ENCODE data around the gene ZC3H18. TPM values are rescaled to one million over a fixed set of nuclear protein-coding genes. Genes with fewer than 3 reads are reported as not detected.

Gene ZC3H18
- total and polyA plus RNA-seq, 10 of the 15 experiments (the other 5 are each of a cell fraction or from before 2014, with no cell fraction given) = 1.0 to 58.3 (median 22.4) TPM

DNA sequence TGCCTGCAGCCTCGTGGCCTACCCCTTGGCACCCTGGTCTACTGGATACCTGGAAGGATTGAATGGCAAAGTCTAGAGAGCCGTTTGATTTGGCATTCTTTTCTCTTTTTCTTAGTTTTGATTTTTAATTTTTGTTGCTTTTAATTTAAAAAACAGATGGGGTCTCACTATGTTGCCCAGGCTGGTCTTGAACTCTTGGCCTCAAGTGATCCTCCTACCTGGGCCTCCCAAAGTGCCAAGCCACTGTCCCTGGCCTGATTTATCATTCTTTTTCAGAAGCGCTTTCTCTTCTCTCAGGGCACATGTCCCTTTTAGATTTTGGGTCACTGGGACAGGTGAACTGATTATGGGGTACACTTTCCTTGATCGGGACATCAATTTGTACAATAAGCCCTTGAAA, 10.8 kb downstream of the ZC3H18 start:
- CTCF ChIA-PET = no interaction called here
- FAIRE-seq = no peak

More for the DNA sequence above, 10.8 kb downstream of the ZC3H18 start:
- intact Hi-C loops (cut with micrococcal nuclease; ENCODE audit: unreplicated experiment) = no loop called here
- no peaks in the 10 kb centered on the region for H3K9me3 ChIP-seq (replicated peaks; ENCODE audit: control insufficient read depth, insufficient read depth, low read length)
- SMC1A ChIA-PET (ENCODE audit: uncharacterized antibody, unreplicated experiment) = no interaction called here
- no peaks in the 10 kb centered on the region for H3K27me3 ChIP-seq (replicated peaks in 1 of 2; ENCODE audit: control insufficient read depth in 2 of 2, insufficient read depth in 2 of 2, low read length in 1 of 2)
- TF ChIP-seq BACH1 (IDR thresholded peaks at IDR 0.05; ENCODE audit: borderline replicate concordance) = no peak
- no peak for TF ChIP-seq YBX1 (IDR thresholded peaks at IDR 0.05)
- no peak for TF ChIP-seq PAX8 (IDR thresholded peaks at IDR 0.05)
- no peak for TF ChIP-seq NR2C1 (IDR thresholded peaks at IDR 0.05)
- no peak for TF ChIP-seq ZNF622 (IDR thresholded peaks at IDR 0.05)
- TF ChIP-seq, protein P1, sequence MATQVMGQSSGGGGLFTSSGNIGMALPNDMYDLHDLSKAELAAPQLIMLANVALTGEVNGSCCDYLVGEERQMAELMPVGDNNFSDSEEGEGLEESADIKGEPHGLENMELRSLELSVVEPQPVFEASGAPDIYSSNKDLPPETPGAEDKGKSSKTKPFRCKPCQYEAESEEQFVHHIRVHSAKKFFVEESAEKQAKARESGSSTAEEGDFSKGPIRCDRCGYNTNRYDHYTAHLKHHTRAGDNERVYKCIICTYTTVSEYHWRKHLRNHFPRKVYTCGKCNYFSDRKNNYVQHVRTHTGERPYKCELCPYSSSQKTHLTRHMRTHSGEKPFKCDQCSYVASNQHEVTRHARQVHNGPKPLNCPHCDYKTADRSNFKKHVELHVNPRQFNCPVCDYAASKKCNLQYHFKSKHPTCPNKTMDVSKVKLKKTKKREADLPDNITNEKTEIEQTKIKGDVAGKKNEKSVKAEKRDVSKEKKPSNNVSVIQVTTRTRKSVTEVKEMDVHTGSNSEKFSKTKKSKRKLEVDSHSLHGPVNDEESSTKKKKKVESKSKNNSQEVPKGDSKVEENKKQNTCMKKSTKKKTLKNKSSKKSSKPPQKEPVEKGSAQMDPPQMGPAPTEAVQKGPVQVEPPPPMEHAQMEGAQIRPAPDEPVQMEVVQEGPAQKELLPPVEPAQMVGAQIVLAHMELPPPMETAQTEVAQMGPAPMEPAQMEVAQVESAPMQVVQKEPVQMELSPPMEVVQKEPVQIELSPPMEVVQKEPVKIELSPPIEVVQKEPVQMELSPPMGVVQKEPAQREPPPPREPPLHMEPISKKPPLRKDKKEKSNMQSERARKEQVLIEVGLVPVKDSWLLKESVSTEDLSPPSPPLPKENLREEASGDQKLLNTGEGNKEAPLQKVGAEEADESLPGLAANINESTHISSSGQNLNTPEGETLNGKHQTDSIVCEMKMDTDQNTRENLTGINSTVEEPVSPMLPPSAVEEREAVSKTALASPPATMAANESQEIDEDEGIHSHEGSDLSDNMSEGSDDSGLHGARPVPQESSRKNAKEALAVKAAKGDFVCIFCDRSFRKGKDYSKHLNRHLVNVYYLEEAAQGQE (IDR thresholded peaks at IDR 0.05; ENCODE audit: low read depth, low read length) = no peak
- no peak for TF ChIP-seq POU2F2 (IDR thresholded peaks at IDR 0.05; ENCODE audit: borderline replicate concordance, low read depth, low read length)
- no peak for TF ChIP-seq ZNF274 (IDR thresholded peaks at IDR 0.05; ENCODE audit: insufficient read depth, insufficient read length)
- TF ChIP-seq RUNX3 (IDR thresholded peaks at IDR 0.05; ENCODE audit: low read length) = no peak
- H3K4me1 ChIP-seq (ENCODE audit: control insufficient read depth, insufficient read depth, low read length) = no peaks in the 10 kb centered on the region; the same call in 1 of the 2 replicates
- POLR2A ChIA-PET = no interaction called here
- H3K27ac ChIP-seq (ENCODE audit: control insufficient read depth, insufficient read depth) = no peak overlapping the region
- peaks cover 17 to 27% of the 10 kb centered on the region in 2 experiments for H3K36me3 ChIP-seq (ENCODE audit: control insufficient read depth in 2 of 2, insufficient read depth in 2 of 2, low read length in 1 of 2)
- H4K20me1 ChIP-seq (ENCODE audit: control insufficient read depth, insufficient read depth) = no peaks in the 10 kb centered on the region
- BruUV-seq (replicated peaks) = no TSS peak
- H3K4me2 ChIP-seq (ENCODE audit: control insufficient read depth, insufficient read depth) = no peak overlapping the region
- H3K9ac ChIP-seq (ENCODE audit: control insufficient read depth, insufficient read depth, low read length) = no peak overlapping the region
- DNase-seq (ENCODE audit: low read depth, low spot score) = no peak
- H2AFZ ChIP-seq (ENCODE audit: control insufficient read depth, low read depth, low read length) = no peak overlapping the region
- WGBS (ENCODE audit: insufficient coverage, insufficient replicate concordance, low lambda C conversion rate, missing lambda C conversion rate) = 85% methylated on average over 4 of the region's 4 CpGs
- ATAC-seq = no peak
- in situ Hi-C loops (cut with MboI) = no loop called here
- no peak overlapping the region for H3K4me3 ChIP-seq
- peaks cover 29% of the 10 kb centered on the region for H3K79me2 ChIP-seq (ENCODE audit: control insufficient read depth, insufficient read depth, low read length)
- RAD21 ChIA-PET (ENCODE audit: unreplicated experiment) = no interaction called here

Data from GM12878 (cell line).